Fibroblast of lung (primary cell): Measurements from ENCODE around the gene COTL1. TPM values are rescaled to one million over a fixed set of nuclear protein-coding genes. Genes with fewer than 3 reads are reported as not detected.
A peak's percentile ranks its signal among the peaks of the same experiment; 100 is the strongest.

Source experiments
- DNase-seq, 2 donors: peaks; one replicate each; pipeline versions ENCODE4 v3.0.0 to v3.0.0-alpha.2; 2010; ENCODE audit warnings: low read depth in 2 of 2
- H2AFZ ChIP-seq: 2 replicates; pipeline ENCODE4 v1.5.1; 2012; ENCODE audit warnings: low read length, control low read depth, inconsistent platforms
- H3K27ac ChIP-seq: 2 replicates; pipeline ENCODE4 v1.5.1; 2011; ENCODE audit warnings: low read length, control low read depth; ENCODE audit not compliant: insufficient read depth
- H3K27me3 ChIP-seq: 2 replicates; pipeline ENCODE4 v1.5.1; 2011; ENCODE audit warnings: mild to moderate bottlenecking, low read length; ENCODE audit not compliant: control insufficient read depth, insufficient read depth
- H3K36me3 ChIP-seq: 2 replicates; pipeline ENCODE4 v1.5.1; 2011; ENCODE audit warnings: low read length; ENCODE audit not compliant: control insufficient read depth, insufficient read depth
- H3K4me1 ChIP-seq: 2 replicates; pipeline ENCODE4 v1.5.1; 2011; ENCODE audit warnings: low read length; ENCODE audit not compliant: control insufficient read depth, insufficient read depth; ENCODE audit errors: extremely low read depth
- H3K4me2 ChIP-seq: 2 replicates; pipeline ENCODE4 v1.5.1; 2011; ENCODE audit warnings: low read length, control low read depth; ENCODE audit not compliant: insufficient read depth; ENCODE audit errors: extremely low read depth
- H3K4me3 ChIP-seq, 4 experiments: fragments of 200-600 bp in 1 of 4; sonication (generic) in 1 of 4; replicated peaks in 1 of 4; 2 replicates each; pipeline ENCODE4 v1.5.1; 2011 to 2016; ENCODE audit warnings: low read length in 4 of 4, low read depth in 3 of 4, mild to moderate bottlenecking in 3 of 4, control low read depth in 2 of 4, inconsistent platforms in 1 of 4, mixed read lengths in 1 of 4; ENCODE audit not compliant: insufficient read depth in 1 of 4; ENCODE audit errors: control extremely low read depth in 1 of 4
- H3K79me2 ChIP-seq: 2 replicates; pipeline ENCODE4 v1.5.1; 2012; ENCODE audit warnings: mild to moderate bottlenecking, low read length, inconsistent platforms; ENCODE audit not compliant: control insufficient read depth, insufficient read depth
- H3K9ac ChIP-seq: 2 replicates; pipeline ENCODE4 v1.5.1; 2011; ENCODE audit warnings: mild to moderate bottlenecking, low read length, control low read depth; ENCODE audit not compliant: insufficient read depth
- H3K9me3 ChIP-seq: 2 replicates; pipeline ENCODE4 v1.5.1; 2012; ENCODE audit warnings: low read depth, low read length; ENCODE audit not compliant: control insufficient read depth, insufficient read depth
- H4K20me1 ChIP-seq: 2 replicates; pipeline ENCODE4 v1.5.1; 2011; ENCODE audit warnings: low read length; ENCODE audit not compliant: control insufficient read depth, insufficient read depth; ENCODE audit errors: extremely low read depth
- EZH2 ChIP-seq: IDR thresholded peaks from 2 replicates; pipeline ENCODE4 v1.5.1; 2012; ENCODE audit warnings: low read length, control low read depth, mild to moderate bottlenecking; ENCODE audit errors: missing control alignments
- polyA plus RNA-seq, 2 donors: library from polyadenylated mRNA; depleted of rRNA in 1 of 2; stranded (reverse) in 1 of 2; unstranded in 1 of 2; fragments of >200 nt; gene quantifications; 2 replicates each; pipeline ENCODE4 v1.2.1, GENCODE V29; 2011 to 2012; ENCODE audit warnings: missing spikeins in 1 of 2
- total RNA-seq: library from RNA; depleted of rRNA; stranded (reverse); fragments of >200 nt; gene quantifications from 2 replicates; pipeline ENCODE4 v1.2.1, GENCODE V29; 2014
- TF ChIP-seq, protein P1 (sequence below), 2 donors: IDR thresholded peaks in 1 of 2; conservative IDR thresholded peaks in 1 of 2; 1 replicate in 1 of 2; 2 replicates in 1 of 2; pipeline ENCODE4 v1.5.1; 2011 to 2012; ENCODE audit warnings: low read length in 2 of 2, control low read depth in 1 of 2, inconsistent platforms in 1 of 2, low read depth in 1 of 2, mild to moderate bottlenecking in 1 of 2

COTL1 gene
- total and polyA plus RNA-seq, 2 donors (not counting 1 experiment from before 2014, with no cell fraction given), result 103 to 192 TPM

DNA sequence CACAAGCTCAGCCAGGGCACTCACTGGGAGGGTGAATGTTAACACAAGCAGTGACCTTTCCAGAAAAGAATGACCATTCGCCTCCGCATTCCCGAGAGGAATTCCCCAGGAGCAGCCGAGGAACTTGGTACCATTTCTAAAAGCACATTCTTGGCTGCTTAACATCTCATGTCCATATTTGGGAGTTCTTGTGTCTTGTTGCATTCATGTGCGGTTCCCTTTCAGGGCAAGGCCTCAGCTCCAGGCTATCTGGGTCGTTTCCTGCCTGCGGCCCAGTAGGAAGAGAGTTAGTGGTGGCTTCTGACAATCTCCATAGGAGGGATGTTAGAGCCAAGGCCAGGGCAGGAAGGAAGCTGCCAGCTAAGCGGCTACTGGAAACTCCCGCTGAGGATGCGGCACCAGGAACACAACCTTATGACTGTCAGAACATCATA is 85.6 kb downstream of the COTL1 start:
- DNase-seq, result peak; percentile 95 to 99
- H3K4me1 ChIP-seq, result peaks cover 19% of the 10 kb centered on the region
- H3K9me3 ChIP-seq, result no peaks in the 10 kb centered on the region
- H3K4me2 ChIP-seq, result peak overlapping the region; percentile 73
- H3K4me3 ChIP-seq, result no peak overlapping the region
- no peaks in the 10 kb centered on the region for H4K20me1 ChIP-seq
- no peaks in the 10 kb centered on the region for H3K27me3 ChIP-seq
- no peak overlapping the region for H2AFZ ChIP-seq
- TF ChIP-seq, protein P1, sequence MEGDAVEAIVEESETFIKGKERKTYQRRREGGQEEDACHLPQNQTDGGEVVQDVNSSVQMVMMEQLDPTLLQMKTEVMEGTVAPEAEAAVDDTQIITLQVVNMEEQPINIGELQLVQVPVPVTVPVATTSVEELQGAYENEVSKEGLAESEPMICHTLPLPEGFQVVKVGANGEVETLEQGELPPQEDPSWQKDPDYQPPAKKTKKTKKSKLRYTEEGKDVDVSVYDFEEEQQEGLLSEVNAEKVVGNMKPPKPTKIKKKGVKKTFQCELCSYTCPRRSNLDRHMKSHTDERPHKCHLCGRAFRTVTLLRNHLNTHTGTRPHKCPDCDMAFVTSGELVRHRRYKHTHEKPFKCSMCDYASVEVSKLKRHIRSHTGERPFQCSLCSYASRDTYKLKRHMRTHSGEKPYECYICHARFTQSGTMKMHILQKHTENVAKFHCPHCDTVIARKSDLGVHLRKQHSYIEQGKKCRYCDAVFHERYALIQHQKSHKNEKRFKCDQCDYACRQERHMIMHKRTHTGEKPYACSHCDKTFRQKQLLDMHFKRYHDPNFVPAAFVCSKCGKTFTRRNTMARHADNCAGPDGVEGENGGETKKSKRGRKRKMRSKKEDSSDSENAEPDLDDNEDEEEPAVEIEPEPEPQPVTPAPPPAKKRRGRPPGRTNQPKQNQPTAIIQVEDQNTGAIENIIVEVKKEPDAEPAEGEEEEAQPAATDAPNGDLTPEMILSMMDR (conservative IDR thresholded peaks at IDR 0.05 in 1 of 2, IDR thresholded peaks at IDR 0.05 in 1 of 2; ENCODE audit: low read depth in 1 of 2, low read length in 2 of 2), result no peak
- TF ChIP-seq EZH2, result no peak
- peak overlapping the region; percentile 71 for H3K27ac ChIP-seq
- no peaks in the 10 kb centered on the region for H3K36me3 ChIP-seq
- H3K9ac ChIP-seq, result no peak overlapping the region
- H3K79me2 ChIP-seq, result no peaks in the 10 kb centered on the region

DNA sequence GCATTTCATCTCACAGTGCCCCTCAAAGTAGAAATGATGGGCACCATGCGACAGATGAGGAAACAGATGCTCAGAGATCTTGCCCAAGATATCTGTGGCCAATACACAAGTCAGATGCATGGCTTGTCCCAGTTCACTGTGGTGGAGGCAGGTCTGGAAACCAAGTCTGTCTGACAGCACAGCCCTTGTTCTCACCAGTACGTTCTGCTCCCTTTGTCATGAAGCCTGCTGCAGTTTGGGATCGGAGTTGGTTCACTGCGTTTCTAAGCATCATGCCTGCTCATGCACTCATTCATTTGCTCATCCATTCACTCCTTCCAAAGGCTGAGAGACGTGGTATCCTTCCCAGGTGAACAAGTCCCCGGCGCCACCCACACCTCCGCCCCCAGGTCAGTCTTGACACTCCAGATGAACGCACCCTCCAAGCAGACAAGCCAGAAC is 86.2 kb downstream of the COTL1 start:
- Histone ChIP-seq H3K4me1 (peaks cover 24% of the 10 kb centered on the region), H3K27ac (peak overlapping the region; percentile 58), H3K79me2 (no peaks in the 10 kb centered on the region), H2AFZ (peak overlapping the region; percentile 21), H3K4me3 (no peak overlapping the region), H3K4me2 (peak overlapping the region; percentile 73), H4K20me1 (no peaks in the 10 kb centered on the region), H3K9ac (no peak overlapping the region), H3K27me3 (no peaks in the 10 kb centered on the region), H3K36me3 (no peaks in the 10 kb centered on the region), H3K9me3 (no peaks in the 10 kb centered on the region)
- no peak for TF ChIP-seq EZH2
- TF ChIP-seq, protein P1 (conservative IDR thresholded peaks at IDR 0.05 in 1 of 2, IDR thresholded peaks at IDR 0.05 in 1 of 2; ENCODE audit: low read depth in 1 of 2, low read length in 2 of 2), result no peak
- DNase-seq, result peak in 1 of 2 donors; percentile 22

DNA sequence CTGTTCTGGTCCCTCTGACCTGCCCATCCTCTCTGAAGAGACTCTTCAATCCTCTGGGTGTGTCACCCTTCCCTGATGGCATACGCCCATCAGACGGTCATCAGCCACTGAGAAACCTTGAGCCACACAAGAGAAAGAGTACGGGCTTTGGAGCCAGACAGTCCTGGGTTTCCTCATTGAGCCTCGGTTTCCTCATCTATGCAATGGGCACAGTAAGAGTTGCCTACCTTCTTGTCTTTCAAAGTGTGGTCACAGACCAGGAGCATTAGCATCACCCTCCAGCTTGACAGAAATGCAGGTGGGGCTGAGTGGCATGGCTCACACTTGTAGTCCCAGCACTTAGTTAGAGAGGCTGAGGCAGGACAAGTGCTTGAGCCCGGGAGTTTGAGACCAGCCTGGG is 87.3 kb downstream of the COTL1 start:
- Histone ChIP-seq H3K4me3 (no peak overlapping the region), H3K27ac (no peak overlapping the region), H3K36me3 (no peaks in the 10 kb centered on the region), H2AFZ (no peak overlapping the region), H3K4me1 (peaks cover 25% of the 10 kb centered on the region), H3K9ac (no peak overlapping the region), H3K79me2 (no peaks in the 10 kb centered on the region), H4K20me1 (no peaks in the 10 kb centered on the region), H3K27me3 (no peaks in the 10 kb centered on the region), H3K4me2 (no peak overlapping the region), H3K9me3 (no peaks in the 10 kb centered on the region)
- TF ChIP-seq, protein P1 (conservative IDR thresholded peaks at IDR 0.05 in 1 of 2, IDR thresholded peaks at IDR 0.05 in 1 of 2; ENCODE audit: low read depth in 1 of 2, low read length in 2 of 2), result no peak
- TF ChIP-seq EZH2, result no peak
- no peak for DNase-seq
